ENCODE data around the gene PDIA3.

The PDIA3 gene

DNA sequence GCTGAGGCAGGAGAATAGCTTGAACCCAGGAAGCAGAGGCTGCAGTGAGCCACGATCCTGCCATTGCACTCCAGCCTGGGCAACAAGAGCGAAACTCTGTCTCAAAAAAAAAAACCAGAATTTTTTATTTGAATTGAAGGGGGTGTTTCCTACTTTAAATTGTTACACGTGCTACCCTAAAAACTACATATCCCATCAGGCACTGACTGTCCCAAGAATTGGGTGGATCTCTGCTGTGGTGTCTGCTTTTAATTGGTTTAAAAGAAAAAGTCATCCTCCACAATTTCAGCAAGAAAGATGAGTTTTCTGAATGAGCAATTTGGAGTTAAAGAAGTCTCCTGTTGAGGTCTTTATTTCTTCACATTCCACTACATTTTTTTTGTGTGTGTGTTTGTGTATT, 2.1 kb downstream of the PDIA3 start:
- no peak for DNase-seq (ENCODE audit: low spot score)
- in situ Hi-C loops (cut with MboI; ENCODE audit: low pct_unique_long_range_greater_than_20kb, low sequenced_read_pairs, unreplicated experiment), result no loop called here
- TF ChIP-seq CTCF (IDR thresholded peaks at IDR 0.05; ENCODE audit: extremely low read depth, insufficient read depth, missing control alignments), result no peak

GRCh38 chr15:43749690-43750345, 3.6 kb downstream of the PDIA3 start:
- TF ChIP-seq CTCF (IDR thresholded peaks at IDR 0.05; ENCODE audit: extremely low read depth, insufficient read depth, missing control alignments), result no peak
- in situ Hi-C loops (cut with MboI; ENCODE audit: low pct_unique_long_range_greater_than_20kb, low sequenced_read_pairs, unreplicated experiment), result no loop called here
- peak; percentile 68 for DNase-seq (ENCODE audit: low spot score)

GRCh38 chr15:43751885-43752284, 5.6 kb downstream of the PDIA3 start:
- in situ Hi-C loops (cut with MboI; ENCODE audit: low pct_unique_long_range_greater_than_20kb, low sequenced_read_pairs, unreplicated experiment), result no loop called here
- no peak for DNase-seq (ENCODE audit: low spot score)
- TF ChIP-seq CTCF (IDR thresholded peaks at IDR 0.05; ENCODE audit: extremely low read depth, insufficient read depth, missing control alignments), result no peak

GRCh38 chr15:43762824-43763223, 16.6 kb downstream of the PDIA3 start:
- TF ChIP-seq CTCF (IDR thresholded peaks at IDR 0.05; ENCODE audit: extremely low read depth, insufficient read depth, missing control alignments), result no peak
- no peak for DNase-seq (ENCODE audit: low spot score)
- in situ Hi-C loops (cut with MboI; ENCODE audit: low pct_unique_long_range_greater_than_20kb, low sequenced_read_pairs, unreplicated experiment), result no loop called here

GRCh38 chr15:43763819-43764446, 17.7 kb downstream of the PDIA3 start:
- in situ Hi-C loops (cut with MboI; ENCODE audit: low pct_unique_long_range_greater_than_20kb, low sequenced_read_pairs, unreplicated experiment), result no loop called here
- DNase-seq (ENCODE audit: low spot score), result no peak
- TF ChIP-seq CTCF (IDR thresholded peaks at IDR 0.05; ENCODE audit: extremely low read depth, insufficient read depth, missing control alignments), result no peak

DNA sequence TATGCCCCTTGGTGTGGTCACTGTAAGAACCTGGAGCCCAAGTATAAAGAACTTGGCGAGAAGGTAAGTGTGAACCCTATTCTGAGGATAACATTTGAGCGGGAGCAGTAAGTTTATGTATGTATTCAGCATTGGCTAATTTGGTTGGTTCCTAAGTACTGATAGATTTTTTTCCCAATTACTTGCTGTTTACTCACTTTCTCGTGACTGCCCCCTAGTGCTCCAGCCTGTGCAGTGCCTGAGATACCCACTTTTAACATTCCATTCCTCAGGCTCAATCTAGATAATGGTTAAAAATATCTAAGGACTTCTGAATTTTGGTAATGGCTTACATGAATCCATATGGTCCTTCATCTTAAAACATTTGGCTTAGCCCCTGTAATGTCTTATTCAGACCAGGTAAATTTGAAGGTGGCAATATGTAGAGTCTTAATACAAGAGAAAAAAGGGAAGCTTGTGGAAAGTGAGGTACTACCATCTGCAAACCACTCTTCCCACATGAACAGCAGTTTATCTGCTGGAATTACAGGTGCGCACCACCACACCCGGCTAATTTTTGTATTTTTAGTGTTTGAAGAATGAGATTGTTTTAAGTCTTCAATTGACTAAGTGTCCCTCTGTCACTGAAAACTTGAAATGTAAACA, 23.5 kb downstream of the PDIA3 start:
- in situ Hi-C loops (cut with MboI; ENCODE audit: low pct_unique_long_range_greater_than_20kb, low sequenced_read_pairs, unreplicated experiment), result no loop called here
- peak; percentile 84 for TF ChIP-seq CTCF (IDR thresholded peaks at IDR 0.05; ENCODE audit: extremely low read depth, insufficient read depth, missing control alignments)
- DNase-seq (ENCODE audit: low spot score), result peak; percentile 40
